Left colon (tissue), 2 donors: ENCODE measurements around the gene DENND1A. TPM values are rescaled to one million over a fixed set of nuclear protein-coding genes. Genes with fewer than 3 reads are reported as not detected.
A peak's percentile ranks its signal among the peaks of the same experiment; 100 is the strongest.

Experiments used
- ATAC-seq: fragments of 200-7000 bp; cut with Tn5 transposase; one replicate; pipeline ENCODE4 v1.9.1; 2020; ENCODE audit warnings: mild to moderate bottlenecking, moderate library complexity
- DNase-seq, 2 donors: peaks; one replicate each; pipeline ENCODE4 v3.0.0-alpha.2; 2020
- intact Hi-C, 2 donors: fragments of 100-400 bp; cut with DNase I in 1 of 2; cut with micrococcal nuclease in 1 of 2; formaldehyde crosslinking; loops; one replicate each; pipeline versions ENCODE4 v1.11.2 to v1.14.0; 2022; cut with DNase I, micrococcal nuclease
- total RNA-seq, 2 donors: library from RNA; stranded (reverse); fragmentation: NEBNext Ultra II Directional; extraction: Animal tissue kit (Norgen Biotek cat#: 25700); gene quantifications; one replicate each; pipeline ENCODE4 v1.2.1, GENCODE V29; 2021
- donor health status: DM: no; HTN: no; CAD: no.
- donor health status: DM: yes; HTN: yes; CAD: no.

Gene DENND1A
- total RNA-seq, 2 donors from 2014 or later = 28.8 to 36.8 TPM

DNA sequence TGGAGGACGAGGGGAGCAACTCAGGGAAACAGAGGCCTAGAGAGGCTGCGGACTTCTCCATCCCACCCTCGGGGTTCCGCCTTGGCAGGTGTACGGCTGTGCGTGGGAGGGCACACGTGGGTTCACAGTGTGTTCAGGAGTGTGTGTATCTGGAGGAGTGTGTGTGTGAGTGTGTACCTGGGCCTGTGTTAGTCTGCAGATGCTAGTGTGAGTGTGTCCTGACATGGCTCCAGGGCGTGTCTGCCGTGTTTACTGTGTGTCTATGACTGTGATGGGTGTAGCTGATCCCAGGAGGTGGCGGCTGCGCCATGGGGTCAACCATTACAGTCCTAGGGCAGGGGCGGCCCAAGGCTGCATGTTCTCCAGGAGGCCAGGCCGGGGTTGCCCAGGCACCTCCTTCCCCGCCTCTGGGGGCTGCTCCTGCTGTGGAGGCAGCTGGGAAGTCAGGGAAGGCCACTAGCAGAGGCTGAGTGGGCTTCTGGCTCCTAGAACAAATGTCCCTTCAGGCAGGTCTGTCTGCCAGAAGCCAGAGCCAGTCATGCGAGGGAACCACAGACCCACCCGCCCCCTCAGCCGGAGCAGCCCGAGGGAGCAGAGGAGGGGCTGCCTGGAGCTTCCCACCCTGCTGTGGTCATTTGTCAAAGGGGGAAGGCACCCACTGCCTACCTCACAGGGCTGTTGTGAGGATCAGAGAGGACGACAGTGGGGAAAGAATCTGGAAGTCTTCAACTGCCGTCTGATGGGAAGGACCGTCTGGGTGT is 552.5 kb downstream of the DENND1A start:
- ATAC-seq = peak; percentile 80
- intact Hi-C loops = no loop called here
- peak; percentile 84 to 85 for DNase-seq

DNA sequence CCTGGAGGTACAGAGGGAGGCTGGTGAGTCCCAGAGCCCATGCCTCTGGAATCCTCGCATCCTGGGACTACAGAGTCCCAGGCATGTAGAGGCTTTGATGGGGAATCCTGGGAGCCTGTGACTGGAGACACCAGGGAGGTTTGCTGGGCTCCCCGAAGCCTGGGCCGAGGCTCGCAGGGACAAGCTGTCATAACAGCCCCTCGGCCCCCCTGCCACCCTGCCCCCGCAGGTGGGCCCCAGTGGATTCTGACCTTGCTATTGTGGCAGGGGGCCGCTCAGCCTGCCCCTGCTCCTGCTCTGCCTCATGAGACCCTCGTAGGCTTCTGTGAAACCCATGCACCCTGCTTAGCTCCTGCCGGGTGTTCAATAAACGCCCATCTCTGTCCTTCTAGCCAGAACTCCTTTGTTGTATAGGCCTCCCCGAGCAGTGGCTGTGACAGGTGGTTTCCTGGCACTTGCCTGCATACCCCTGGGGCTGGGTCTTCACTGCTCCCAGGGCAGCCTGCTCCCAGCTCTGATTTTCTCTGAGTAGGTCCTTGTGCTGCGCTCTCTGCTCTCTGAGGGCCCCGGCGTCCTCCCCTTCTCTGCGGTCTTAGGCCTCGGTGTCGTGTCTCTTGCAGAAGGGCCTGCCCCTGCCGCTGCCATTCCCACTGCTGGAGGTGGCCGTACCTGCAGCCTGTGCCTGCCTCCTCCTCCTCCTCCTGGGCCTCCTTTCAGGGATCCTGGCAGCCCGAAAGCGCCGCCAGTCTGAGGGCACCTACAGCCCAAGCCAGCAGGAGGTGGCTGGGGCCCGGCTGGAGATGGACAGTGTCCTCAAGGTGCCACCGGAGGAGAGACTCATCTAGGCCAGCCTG is 553.5 kb downstream of the DENND1A start:
- peak in 1 of 2 donors; percentile 34 for DNase-seq
- ATAC-seq = peak; percentile 28
- intact Hi-C loops = no loop called here

GRCh38 chr9:123375469-123376132 is 554.3 kb downstream of the DENND1A start:
- ATAC-seq = peak; percentile 72
- DNase-seq = peak; percentile 80 to 86

DNA sequence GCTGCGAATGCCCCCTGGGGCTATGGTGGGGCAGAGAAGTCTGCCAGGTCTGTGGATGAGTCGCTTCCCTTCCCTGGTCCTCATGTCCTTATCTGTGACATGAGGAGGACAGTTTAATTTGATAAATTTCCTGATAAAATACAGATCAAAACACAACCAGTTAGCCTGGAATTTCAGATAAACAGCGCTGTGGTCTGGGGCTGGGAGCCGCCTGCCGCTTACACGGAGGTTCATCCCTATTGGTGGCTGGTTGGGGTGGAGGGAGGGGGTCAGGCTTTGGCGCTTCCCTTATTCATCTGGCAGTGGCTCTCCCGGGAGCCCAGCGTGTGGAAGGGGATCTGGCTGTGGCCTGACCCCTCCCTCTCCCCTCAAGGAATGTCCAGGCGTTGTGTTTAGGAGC is 556.0 kb downstream of the DENND1A start:
- intact Hi-C loops = no loop called here
- ATAC-seq (no peak), DNase-seq (no peak)

More at GRCh38 chr9:123375469-123376132, 554.3 kb downstream of the DENND1A start:
- intact Hi-C loops = no loop called here

DNA sequence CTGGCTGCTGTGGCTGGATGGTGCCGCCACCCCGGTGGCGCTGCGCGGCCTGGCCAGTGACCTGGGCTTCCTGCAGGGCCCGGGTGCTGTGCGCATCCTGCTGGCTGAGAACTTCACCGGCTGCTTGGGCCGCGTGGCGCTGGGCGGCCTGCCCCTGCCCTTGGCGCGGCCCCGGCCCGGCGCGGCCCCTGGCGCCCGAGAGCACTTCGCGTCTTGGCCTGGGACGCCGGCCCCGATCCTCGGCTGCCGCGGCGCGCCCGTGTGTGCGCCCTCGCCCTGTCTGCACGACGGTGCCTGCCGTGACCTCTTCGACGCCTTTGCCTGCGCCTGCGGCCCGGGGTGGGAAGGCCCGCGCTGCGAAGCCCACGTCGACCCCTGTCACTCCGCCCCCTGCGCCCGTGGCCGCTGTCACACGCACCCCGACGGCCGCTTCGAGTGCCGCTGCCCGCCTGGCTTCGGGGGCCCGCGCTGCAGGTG is 556.4 kb downstream of the DENND1A start:
- intact Hi-C loops = no loop called here
- DNase-seq (no peak), ATAC-seq (no peak)

- DNase-seq (no peak), ATAC-seq (no peak)
- intact Hi-C loops = no loop called here
These were observed 557.0 kb downstream of the DENND1A start for GRCh38 chr9:123372766-123373446.

- ATAC-seq = no peak
- DNase-seq = no peak
- intact Hi-C loops = no loop called here
These were observed 557.9 kb downstream of the DENND1A start for GRCh38 chr9:123371805-123372590.

- intact Hi-C loops = no loop called here
- ATAC-seq (no peak), DNase-seq (no peak)
These were observed 558.7 kb downstream of the DENND1A start for GRCh38 chr9:123371228-123371584.

GRCh38 chr9:123370526-123371227 is 559.2 kb downstream of the DENND1A start:
- ATAC-seq = no peak
- DNase-seq = no peak
- intact Hi-C loops = no loop called here

- intact Hi-C loops = no loop called here
- ATAC-seq = no peak
These were observed 559.8 kb downstream of the DENND1A start for GRCh38 chr9:123370108-123370507.

DNA sequence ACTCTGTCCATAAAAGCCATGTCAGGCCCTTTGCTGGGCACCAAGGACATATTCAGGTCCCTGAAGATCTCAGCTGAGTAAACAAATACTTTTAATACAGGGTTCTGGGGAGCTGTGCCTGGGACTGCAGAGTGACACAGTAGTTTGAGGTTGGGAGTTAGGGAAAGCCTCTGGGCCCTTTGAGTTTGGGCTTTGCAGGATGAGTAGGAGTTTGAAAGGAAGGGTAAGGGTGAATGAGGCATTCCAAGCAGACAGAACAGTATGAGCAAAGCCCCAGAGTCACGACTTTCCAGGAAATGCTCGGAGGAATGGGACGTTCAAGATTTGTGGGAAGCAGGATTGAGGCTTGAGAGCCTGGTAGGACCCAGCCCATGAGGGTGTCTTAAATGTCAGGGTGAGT is 560.6 kb downstream of the DENND1A start:
- intact Hi-C loops = no loop called here
- DNase-seq (no peak), ATAC-seq (no peak)

More at GRCh38 chr9:123370108-123370507, 559.8 kb downstream of the DENND1A start:
- DNase-seq = no peak

- DNase-seq (no peak), ATAC-seq (no peak)
- intact Hi-C loops = no loop called here
These were observed 561.3 kb downstream of the DENND1A start for GRCh38 chr9:123368536-123369153.

DNA sequence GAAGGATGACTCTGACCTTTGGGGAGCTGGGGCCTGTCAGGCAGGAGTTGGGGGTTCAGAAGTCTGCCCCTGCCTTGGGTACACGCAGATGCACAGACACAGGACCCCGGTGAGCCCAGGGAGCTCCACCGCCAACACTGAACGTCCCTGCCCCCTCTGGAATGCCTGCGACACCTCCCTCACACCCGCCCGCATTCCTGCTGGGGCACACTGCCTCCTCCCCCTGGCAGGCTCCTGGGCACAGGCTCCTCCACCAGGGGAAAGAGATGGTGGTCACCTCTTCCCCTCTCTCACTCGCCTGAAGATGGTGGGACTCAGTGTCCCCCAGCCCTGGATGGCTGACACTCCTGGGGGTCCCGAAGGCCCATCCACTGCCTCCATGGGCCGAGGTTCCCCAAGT is 561.9 kb downstream of the DENND1A start:
- intact Hi-C loops = no loop called here
- no peak for DNase-seq
- ATAC-seq = no peak

- DNase-seq (no peak), ATAC-seq (no peak)
- intact Hi-C loops = no loop called here
These were observed 563.9 kb downstream of the DENND1A start for GRCh38 chr9:123365881-123366528.

DNA sequence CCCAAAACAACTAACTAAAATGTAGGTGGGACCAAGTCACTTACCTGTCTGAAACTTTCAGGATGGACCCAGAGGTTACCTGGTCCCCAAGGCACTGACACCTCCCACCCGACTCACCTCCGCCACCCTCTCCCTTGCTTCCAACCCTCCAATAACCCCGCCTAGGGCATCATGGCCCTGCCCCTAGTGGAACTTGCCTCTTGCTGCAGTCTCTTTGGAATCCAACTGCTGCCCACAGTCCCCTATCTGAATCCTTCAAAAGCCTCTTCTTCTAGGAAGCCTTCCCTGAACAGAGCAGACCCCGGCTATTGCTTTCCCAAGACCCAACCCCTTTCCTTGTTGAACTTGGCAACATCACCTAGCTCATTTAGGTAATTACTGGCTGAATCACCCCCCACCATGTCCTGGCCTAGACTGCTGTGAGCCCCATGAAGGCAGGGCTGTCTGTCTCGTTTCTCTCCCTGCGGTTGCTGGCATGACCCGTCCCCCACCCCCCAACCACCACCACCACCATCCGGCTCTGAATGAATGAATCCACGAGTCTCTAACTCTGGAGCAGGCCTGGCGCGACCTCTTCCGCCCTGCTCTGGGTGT is 564.5 kb downstream of the DENND1A start:
- DNase-seq = no peak
- intact Hi-C loops = no loop called here
- no peak for ATAC-seq

GRCh38 chr9:123364241-123364824 is 565.6 kb downstream of the DENND1A start:
- intact Hi-C loops = no loop called here
- DNase-seq (no peak), ATAC-seq (no peak)
